Liver (tissue), 9 donors: ENCODE measurements around the gene IP6K1. TPM values are rescaled to one million over a fixed set of nuclear protein-coding genes. Genes with fewer than 3 reads are reported as not detected.

ENCODE experiments used
- DNase-seq: peaks from one replicate; pipeline ENCODE4 v3.0.0-alpha.2; 2017; ENCODE audit warnings: low spot score
- H3K27ac ChIP-seq, 2 donors: one replicate each; pipeline ENCODE4 v1.7.0; 2013; ENCODE audit warnings: inconsistent platforms in 2 of 2, low read length in 2 of 2, control low read depth in 1 of 2, low read depth in 1 of 2, mild to moderate bottlenecking in 1 of 2
- H3K27me3 ChIP-seq, 4 donors: one replicate each; pipeline versions ENCODE4 v1.6.1 to v1.7.0; 2013; ENCODE audit warnings: low read length in 3 of 4, inconsistent platforms in 1 of 4, mild to moderate bottlenecking in 1 of 4, moderate library complexity in 1 of 4; ENCODE audit not compliant: control insufficient read depth in 4 of 4, insufficient read depth in 4 of 4
- H3K36me3 ChIP-seq, 4 donors: one replicate each; pipeline versions ENCODE4 v1.6.1 to v1.7.0; 2013; ENCODE audit warnings: low read length in 3 of 4, mild to moderate bottlenecking in 3 of 4, low read depth in 1 of 4, moderate library complexity in 1 of 4; ENCODE audit not compliant: control insufficient read depth in 4 of 4, insufficient read depth in 3 of 4
- H3K4me1 ChIP-seq, 4 donors: one replicate each; pipeline versions ENCODE4 v1.6.1 to v1.7.0; 2013; ENCODE audit warnings: low read length in 3 of 4, mild to moderate bottlenecking in 3 of 4, moderate library complexity in 1 of 4; ENCODE audit not compliant: control insufficient read depth in 4 of 4, insufficient read depth in 4 of 4
- H3K4me3 ChIP-seq, 3 donors: one replicate each; pipeline versions ENCODE4 v1.6.1 to v1.7.0; 2013; ENCODE audit warnings: low read length in 3 of 3, control low read depth in 1 of 3, low read depth in 1 of 3, mild to moderate bottlenecking in 1 of 3
- H3K9ac ChIP-seq, 2 donors: one replicate each; pipeline ENCODE4 v1.7.0; 2013; ENCODE audit warnings: low read length in 2 of 2, mild to moderate bottlenecking in 2 of 2, moderate library complexity in 2 of 2, control low read depth in 1 of 2, low read depth in 1 of 2
- H3K9me3 ChIP-seq, 4 donors: one replicate each; pipeline versions ENCODE4 v1.6.1 to v1.7.0; 2013; ENCODE audit warnings: low read length in 3 of 4; ENCODE audit not compliant: control insufficient read depth in 4 of 4
- EGR1 ChIP-seq, 2 donors: IDR thresholded peaks; 2 replicates each; pipeline ENCODE4 v1.6.1; 2016 to 2018; ENCODE audit warnings: antibody characterized with exemption in 2 of 2, low read depth in 2 of 2
- FOXA1 ChIP-seq: IDR thresholded peaks from 2 replicates; pipeline ENCODE4 v1.6.1; 2016; ENCODE audit warnings: antibody characterized with exemption
- HNF4A ChIP-seq, 2 donors: conservative IDR thresholded peaks; 2 replicates each; pipeline ENCODE4 v1.6.1; 2016; ENCODE audit warnings: antibody characterized with exemption in 2 of 2, mild to moderate bottlenecking in 2 of 2
- HNF4G ChIP-seq: IDR thresholded peaks from 2 replicates; pipeline ENCODE4 v1.6.1; 2016; ENCODE audit warnings: antibody characterized with exemption
- JUND ChIP-seq, 2 donors: IDR thresholded peaks; 2 replicates each; pipeline ENCODE4 v1.6.1; 2016; ENCODE audit warnings: antibody characterized with exemption in 2 of 2
- NR2F2 ChIP-seq: IDR thresholded peaks from 2 replicates; pipeline ENCODE4 v1.6.1; 2016; ENCODE audit warnings: antibody characterized with exemption
- RAD21 ChIP-seq, 2 donors: IDR thresholded peaks; 2 replicates each; pipeline ENCODE4 v1.6.1; 2016; ENCODE audit warnings: antibody characterized with exemption in 2 of 2, mild to moderate bottlenecking in 2 of 2
- SP1 ChIP-seq: IDR thresholded peaks from 2 replicates; pipeline ENCODE4 v1.6.1; 2018; ENCODE audit warnings: antibody characterized with exemption, mild to moderate bottlenecking
- TAF1 ChIP-seq: conservative IDR thresholded peaks from 2 replicates; pipeline ENCODE4 v1.6.1; 2016; ENCODE audit warnings: antibody characterized with exemption, mild to moderate bottlenecking
- ZBTB33 ChIP-seq: IDR thresholded peaks from 2 replicates; pipeline ENCODE4 v1.6.1; 2016; ENCODE audit warnings: antibody characterized with exemption
- WGBS: extraction: QIAGEN DNeasy Blood & Tissue Kit; methylation state at CpG from one replicate; pipeline ENCODE4 v1.1.7; 2013; 5-methylcytosine and 5-hydroxymethylcytosine counted together
- polyA plus RNA-seq, 2 donors: library from polyadenylated mRNA; stranded (reverse) in 1 of 2; unstranded in 1 of 2; fragments of 200-250 nt in 1 of 2; fragments of >200 nt in 1 of 2; fragmentation: Nextera tagmentation in 1 of 2; extraction: Ambion mirVana in 1 of 2; gene quantifications; one replicate each; pipeline versions ENCODE4 v1.2.1 to v1.2.3, GENCODE V29; 2013 to 2015
- total RNA-seq, 2 donors: library from RNA; depleted of rRNA; stranded (reverse); fragments of >200 nt; gene quantifications; one replicate each; pipeline ENCODE4 v1.2.3, GENCODE V29; 2014
- TF ChIP-seq, protein P1 (sequence below): IDR thresholded peaks from 2 replicates; pipeline ENCODE4 v1.6.1; 2016; ENCODE audit warnings: antibody characterized with exemption
- TF ChIP-seq, protein P2 (sequence below): fragments of 150-350 bp; IDR thresholded peaks from 2 replicates; pipeline ENCODE4 v1.5.1; 2017; ENCODE audit warnings: improper control_type of control experiment, low read depth, low read length; ENCODE audit not compliant: missing input control
- TF ChIP-seq, protein P3 (sequence below): IDR thresholded peaks from 2 replicates; pipeline ENCODE4 v1.6.1; 2016; ENCODE audit warnings: antibody characterized with exemption, mild to moderate bottlenecking
- donor health status: healthy.
- donor health status: healthy.
- donor health status: healthy.
- donor health status: healthy.
- donor health status: healthy.

The IP6K1 gene
- total and polyA plus RNA-seq, 4 donors: 6.6 to 32.3 (median 18.1) TPM

- Histone ChIP-seq H3K9ac (no peak overlapping the region), H3K36me3 (peaks cover 20 to 65% (median 41%) of the 10 kb centered on the region in 4 donors), H3K27me3 (no peaks in the 10 kb centered on the region), H3K27ac (no peak overlapping the region), H3K4me3 (no peak overlapping the region), H3K9me3 (no peaks in the 10 kb centered on the region), H3K4me1 (no peaks in the 10 kb centered on the region)
- WGBS: 90% methylated on average over 9 of the region's 9 CpGs
- TF ChIP-seq RAD21 (IDR thresholded peaks at IDR 0.05): no peak
- no peak for TF ChIP-seq HNF4G
- DNase-seq: no peak
Measured at GRCh38 chr3:49706456-49707112, 79.8 kb downstream of the IP6K1 start.

- TF ChIP-seq FOXA1 (no peak), SP1 (no peak), ZBTB33 (no peak), HNF4G (no peak), HNF4A (conservative IDR thresholded peaks at IDR 0.05) (no peak), JUND (IDR thresholded peaks at IDR 0.05) (no peak), TAF1 (no peak), EGR1 (IDR thresholded peaks at IDR 0.05; ENCODE audit: low read depth in 2 of 2) (no peak), NR2F2 (no peak)
- TF ChIP-seq, protein P1, sequence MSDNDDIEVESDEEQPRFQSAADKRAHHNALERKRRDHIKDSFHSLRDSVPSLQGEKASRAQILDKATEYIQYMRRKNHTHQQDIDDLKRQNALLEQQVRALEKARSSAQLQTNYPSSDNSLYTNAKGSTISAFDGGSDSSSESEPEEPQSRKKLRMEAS: no peak
- TF ChIP-seq, protein P2, sequence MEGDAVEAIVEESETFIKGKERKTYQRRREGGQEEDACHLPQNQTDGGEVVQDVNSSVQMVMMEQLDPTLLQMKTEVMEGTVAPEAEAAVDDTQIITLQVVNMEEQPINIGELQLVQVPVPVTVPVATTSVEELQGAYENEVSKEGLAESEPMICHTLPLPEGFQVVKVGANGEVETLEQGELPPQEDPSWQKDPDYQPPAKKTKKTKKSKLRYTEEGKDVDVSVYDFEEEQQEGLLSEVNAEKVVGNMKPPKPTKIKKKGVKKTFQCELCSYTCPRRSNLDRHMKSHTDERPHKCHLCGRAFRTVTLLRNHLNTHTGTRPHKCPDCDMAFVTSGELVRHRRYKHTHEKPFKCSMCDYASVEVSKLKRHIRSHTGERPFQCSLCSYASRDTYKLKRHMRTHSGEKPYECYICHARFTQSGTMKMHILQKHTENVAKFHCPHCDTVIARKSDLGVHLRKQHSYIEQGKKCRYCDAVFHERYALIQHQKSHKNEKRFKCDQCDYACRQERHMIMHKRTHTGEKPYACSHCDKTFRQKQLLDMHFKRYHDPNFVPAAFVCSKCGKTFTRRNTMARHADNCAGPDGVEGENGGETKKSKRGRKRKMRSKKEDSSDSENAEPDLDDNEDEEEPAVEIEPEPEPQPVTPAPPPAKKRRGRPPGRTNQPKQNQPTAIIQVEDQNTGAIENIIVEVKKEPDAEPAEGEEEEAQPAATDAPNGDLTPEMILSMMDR: no peak
- TF ChIP-seq, protein P3, sequence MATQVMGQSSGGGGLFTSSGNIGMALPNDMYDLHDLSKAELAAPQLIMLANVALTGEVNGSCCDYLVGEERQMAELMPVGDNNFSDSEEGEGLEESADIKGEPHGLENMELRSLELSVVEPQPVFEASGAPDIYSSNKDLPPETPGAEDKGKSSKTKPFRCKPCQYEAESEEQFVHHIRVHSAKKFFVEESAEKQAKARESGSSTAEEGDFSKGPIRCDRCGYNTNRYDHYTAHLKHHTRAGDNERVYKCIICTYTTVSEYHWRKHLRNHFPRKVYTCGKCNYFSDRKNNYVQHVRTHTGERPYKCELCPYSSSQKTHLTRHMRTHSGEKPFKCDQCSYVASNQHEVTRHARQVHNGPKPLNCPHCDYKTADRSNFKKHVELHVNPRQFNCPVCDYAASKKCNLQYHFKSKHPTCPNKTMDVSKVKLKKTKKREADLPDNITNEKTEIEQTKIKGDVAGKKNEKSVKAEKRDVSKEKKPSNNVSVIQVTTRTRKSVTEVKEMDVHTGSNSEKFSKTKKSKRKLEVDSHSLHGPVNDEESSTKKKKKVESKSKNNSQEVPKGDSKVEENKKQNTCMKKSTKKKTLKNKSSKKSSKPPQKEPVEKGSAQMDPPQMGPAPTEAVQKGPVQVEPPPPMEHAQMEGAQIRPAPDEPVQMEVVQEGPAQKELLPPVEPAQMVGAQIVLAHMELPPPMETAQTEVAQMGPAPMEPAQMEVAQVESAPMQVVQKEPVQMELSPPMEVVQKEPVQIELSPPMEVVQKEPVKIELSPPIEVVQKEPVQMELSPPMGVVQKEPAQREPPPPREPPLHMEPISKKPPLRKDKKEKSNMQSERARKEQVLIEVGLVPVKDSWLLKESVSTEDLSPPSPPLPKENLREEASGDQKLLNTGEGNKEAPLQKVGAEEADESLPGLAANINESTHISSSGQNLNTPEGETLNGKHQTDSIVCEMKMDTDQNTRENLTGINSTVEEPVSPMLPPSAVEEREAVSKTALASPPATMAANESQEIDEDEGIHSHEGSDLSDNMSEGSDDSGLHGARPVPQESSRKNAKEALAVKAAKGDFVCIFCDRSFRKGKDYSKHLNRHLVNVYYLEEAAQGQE: no peak
- H3K4me1 ChIP-seq: no peaks in the 10 kb centered on the region
- H3K9me3 ChIP-seq: no peaks in the 10 kb centered on the region
- no peaks in the 10 kb centered on the region for H3K27me3 ChIP-seq
- H3K27ac ChIP-seq: no peak overlapping the region
- peaks cover 17 to 73% (median 39%) of the 10 kb centered on the region in 4 donors for H3K36me3 ChIP-seq
- H3K9ac ChIP-seq: no peak overlapping the region
- WGBS: 96% methylated on average over 17 of the region's 17 CpGs
- no peak for DNase-seq
- H3K4me3 ChIP-seq: no peak overlapping the region
Measured at GRCh38 chr3:49705390-49705960, 80.9 kb downstream of the IP6K1 start.
